ENCODE results near the gene MYLK.
A peak's percentile ranks its signal among the peaks of the same experiment; 100 is the strongest.
"Not testable (repeated sequence)": the region's sequence is repeated elsewhere in the genome, so short reads cannot be mapped to it uniquely, and the experiment has no call there.

The MYLK gene

DNA sequence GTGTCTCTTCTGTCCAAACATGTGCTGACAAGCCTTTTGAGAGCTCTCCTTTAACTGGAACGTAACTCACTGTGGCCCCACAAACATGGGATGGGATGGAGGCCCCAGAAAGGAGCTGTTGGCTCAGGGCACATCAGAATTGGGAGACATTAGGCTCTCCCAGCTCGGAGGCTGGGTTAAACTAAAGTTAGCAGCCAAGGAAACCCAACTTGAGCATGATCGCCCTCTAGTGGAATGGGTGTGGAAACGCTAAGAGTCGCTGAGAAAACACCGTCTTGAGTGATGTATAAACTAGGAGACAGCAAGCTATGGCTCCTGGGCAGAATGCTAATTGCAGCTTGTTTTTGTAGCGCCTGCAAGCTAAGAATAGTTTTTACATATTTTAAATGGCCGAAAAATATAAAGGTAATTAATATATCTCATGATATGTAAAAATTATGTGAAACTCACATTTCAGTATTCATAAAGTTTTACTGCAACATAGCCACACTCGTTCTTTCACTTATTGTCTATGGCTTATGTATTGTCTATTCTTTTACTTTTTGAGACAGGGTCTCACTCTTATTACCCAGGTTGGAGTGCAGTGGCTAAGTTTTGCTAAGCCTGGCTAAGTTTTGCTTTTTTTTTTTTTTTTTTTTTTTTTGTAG, 160.5 kb downstream of the MYLK start:
- Histone ChIP-seq H3K27me3 (ENCODE audit: insufficient read depth, poor library complexity, severe bottlenecking) (no peaks in the 10 kb centered on the region), H3K27ac (ENCODE audit: poor library complexity, severe bottlenecking) (no peak overlapping the region), H3K4me3 (ENCODE audit: severe bottlenecking) (no peak overlapping the region), H3K9me3 (ENCODE audit: severe bottlenecking) (no peaks in the 10 kb centered on the region), H3K36me3 (ENCODE audit: low read depth) (no peaks in the 10 kb centered on the region), H3K4me1 (ENCODE audit: insufficient read depth, poor library complexity, severe bottlenecking) (no peaks in the 10 kb centered on the region)
- DNase-seq (ENCODE audit: low spot score) (no peak), ATAC-seq (ENCODE audit: low read depth) (peak; percentile 58)
- TF ChIP-seq, protein P1, sequence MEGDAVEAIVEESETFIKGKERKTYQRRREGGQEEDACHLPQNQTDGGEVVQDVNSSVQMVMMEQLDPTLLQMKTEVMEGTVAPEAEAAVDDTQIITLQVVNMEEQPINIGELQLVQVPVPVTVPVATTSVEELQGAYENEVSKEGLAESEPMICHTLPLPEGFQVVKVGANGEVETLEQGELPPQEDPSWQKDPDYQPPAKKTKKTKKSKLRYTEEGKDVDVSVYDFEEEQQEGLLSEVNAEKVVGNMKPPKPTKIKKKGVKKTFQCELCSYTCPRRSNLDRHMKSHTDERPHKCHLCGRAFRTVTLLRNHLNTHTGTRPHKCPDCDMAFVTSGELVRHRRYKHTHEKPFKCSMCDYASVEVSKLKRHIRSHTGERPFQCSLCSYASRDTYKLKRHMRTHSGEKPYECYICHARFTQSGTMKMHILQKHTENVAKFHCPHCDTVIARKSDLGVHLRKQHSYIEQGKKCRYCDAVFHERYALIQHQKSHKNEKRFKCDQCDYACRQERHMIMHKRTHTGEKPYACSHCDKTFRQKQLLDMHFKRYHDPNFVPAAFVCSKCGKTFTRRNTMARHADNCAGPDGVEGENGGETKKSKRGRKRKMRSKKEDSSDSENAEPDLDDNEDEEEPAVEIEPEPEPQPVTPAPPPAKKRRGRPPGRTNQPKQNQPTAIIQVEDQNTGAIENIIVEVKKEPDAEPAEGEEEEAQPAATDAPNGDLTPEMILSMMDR (IDR thresholded peaks at IDR 0.05; ENCODE audit: poor library complexity, severe bottlenecking) = peak; percentile 90

DNA sequence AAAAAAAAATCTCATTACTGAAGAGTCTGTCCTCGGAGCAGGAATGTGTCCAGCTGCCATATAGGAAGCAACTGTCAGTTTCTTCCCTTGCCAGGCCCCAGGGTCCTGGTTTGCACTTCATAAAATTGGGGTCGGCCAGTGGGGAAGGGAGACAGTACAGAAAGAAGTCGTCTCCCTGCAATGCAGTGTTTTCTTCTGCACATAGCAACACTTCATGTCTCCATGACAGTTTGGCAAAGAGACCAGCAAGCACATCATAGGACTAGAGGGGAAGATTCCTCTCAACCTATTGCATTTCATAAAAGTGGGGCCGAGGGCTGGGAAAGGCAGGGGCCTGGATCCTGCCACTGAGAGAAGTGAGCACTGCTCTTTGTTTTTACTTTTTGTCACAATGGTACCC, 161.1 kb downstream of the MYLK start:
- Histone ChIP-seq H3K9me3 (ENCODE audit: severe bottlenecking) (no peaks in the 10 kb centered on the region), H3K36me3 (ENCODE audit: low read depth) (no peaks in the 10 kb centered on the region), H3K4me3 (ENCODE audit: severe bottlenecking) (no peak overlapping the region), H3K27ac (ENCODE audit: poor library complexity, severe bottlenecking) (no peak overlapping the region), H3K27me3 (ENCODE audit: insufficient read depth, poor library complexity, severe bottlenecking) (no peaks in the 10 kb centered on the region), H3K4me1 (ENCODE audit: insufficient read depth, poor library complexity, severe bottlenecking) (no peaks in the 10 kb centered on the region)
- no peak for DNase-seq (ENCODE audit: low spot score)
- TF ChIP-seq, protein P1 (IDR thresholded peaks at IDR 0.05; ENCODE audit: poor library complexity, severe bottlenecking) = no peak
- ATAC-seq (ENCODE audit: low read depth) = no peak

DNA sequence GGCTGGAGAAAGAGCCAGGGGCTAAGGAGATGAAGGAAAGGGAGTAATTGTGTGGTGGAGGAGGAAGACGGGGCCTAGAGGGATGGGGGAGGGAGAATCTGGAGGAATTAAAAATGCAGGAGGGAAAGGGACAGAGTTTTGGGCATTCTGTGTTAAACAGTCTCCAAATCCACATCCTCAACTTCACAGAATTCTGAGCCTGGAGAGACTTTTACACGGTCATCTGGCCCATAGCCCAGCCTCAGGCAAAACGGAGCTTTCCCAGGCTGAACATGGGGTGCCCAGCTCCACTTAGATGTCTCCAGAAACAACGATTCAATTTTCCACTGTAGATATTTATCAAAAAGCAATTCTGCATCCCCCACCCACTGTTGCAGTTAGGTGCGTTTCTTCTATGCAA, 161.7 kb downstream of the MYLK start:
- Histone ChIP-seq H3K9me3 (ENCODE audit: severe bottlenecking) (no peaks in the 10 kb centered on the region), H3K36me3 (ENCODE audit: low read depth) (no peaks in the 10 kb centered on the region), H3K4me3 (ENCODE audit: severe bottlenecking) (no peak overlapping the region), H3K27me3 (ENCODE audit: insufficient read depth, poor library complexity, severe bottlenecking) (no peaks in the 10 kb centered on the region), H3K27ac (ENCODE audit: poor library complexity, severe bottlenecking) (no peak overlapping the region), H3K4me1 (ENCODE audit: insufficient read depth, poor library complexity, severe bottlenecking) (no peaks in the 10 kb centered on the region)
- TF ChIP-seq, protein P1 (IDR thresholded peaks at IDR 0.05; ENCODE audit: poor library complexity, severe bottlenecking) = no peak
- ATAC-seq (ENCODE audit: low read depth) (no peak), DNase-seq (ENCODE audit: low spot score) (no peak)

DNA sequence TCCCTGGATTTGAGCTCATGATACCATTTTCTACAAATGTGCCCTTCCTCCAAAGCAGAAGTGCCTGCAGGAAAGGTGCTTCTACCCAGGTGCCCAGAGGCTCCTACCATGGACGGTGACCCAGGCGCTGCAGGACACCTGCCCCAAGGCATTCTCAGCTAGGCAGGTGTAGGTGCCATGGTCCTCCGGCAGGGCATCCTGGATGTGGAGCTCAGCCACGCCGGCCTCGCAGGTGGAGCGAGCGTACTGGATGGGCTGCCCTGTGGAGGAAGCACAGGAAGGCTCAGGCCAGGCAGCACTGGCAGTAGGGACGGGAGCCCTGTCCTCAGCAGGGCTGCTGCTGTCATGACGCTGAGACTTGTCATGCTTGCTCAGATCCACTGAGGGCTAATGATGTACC, 162.1 kb downstream of the MYLK start:
- H3K36me3 ChIP-seq (ENCODE audit: low read depth) = no peaks in the 10 kb centered on the region
- no peaks in the 10 kb centered on the region for H3K4me1 ChIP-seq (ENCODE audit: insufficient read depth, poor library complexity, severe bottlenecking)
- ATAC-seq (ENCODE audit: low read depth) = no peak
- no peak overlapping the region for H3K4me3 ChIP-seq (ENCODE audit: severe bottlenecking)
- no peaks in the 10 kb centered on the region for H3K9me3 ChIP-seq (ENCODE audit: severe bottlenecking)
- TF ChIP-seq, protein P1 (IDR thresholded peaks at IDR 0.05; ENCODE audit: poor library complexity, severe bottlenecking) = no peak
- no peaks in the 10 kb centered on the region for H3K27me3 ChIP-seq (ENCODE audit: insufficient read depth, poor library complexity, severe bottlenecking)
- DNase-seq (ENCODE audit: low spot score) = no peak
- H3K27ac ChIP-seq (ENCODE audit: poor library complexity, severe bottlenecking) = no peak overlapping the region

DNA sequence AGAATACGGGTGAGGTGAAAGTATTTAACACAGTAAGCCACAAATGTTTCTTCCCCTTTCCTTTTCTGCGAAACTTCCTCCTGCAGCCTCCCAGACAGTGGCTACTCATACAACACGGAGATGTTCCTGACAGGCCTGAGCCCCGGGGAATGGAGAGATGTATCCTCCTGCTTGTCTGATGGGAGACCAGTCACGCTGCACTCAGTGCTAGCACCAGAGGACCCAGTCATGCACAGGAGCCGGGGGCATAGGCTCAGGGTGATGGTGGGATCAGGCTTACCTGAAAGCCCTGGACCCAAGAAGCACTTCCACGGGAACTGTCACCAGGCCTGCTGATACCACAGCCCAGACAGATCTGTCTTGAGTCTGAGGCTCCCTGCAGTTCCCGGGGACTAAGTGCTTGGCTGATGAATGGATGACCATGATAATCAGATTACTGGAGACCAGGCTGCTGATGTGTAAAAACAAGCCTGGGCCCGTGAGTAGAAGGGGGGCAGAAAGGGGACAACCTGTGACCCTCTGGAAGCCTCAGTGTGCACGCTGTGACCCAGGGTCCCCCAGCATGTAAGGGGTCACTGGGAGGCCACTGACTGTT, 162.9 kb downstream of the MYLK start:
- not testable (repeated sequence) for H3K4me1 ChIP-seq (ENCODE audit: insufficient read depth, poor library complexity, severe bottlenecking); H3K4me3 ChIP-seq (ENCODE audit: severe bottlenecking); H3K27me3 ChIP-seq (ENCODE audit: insufficient read depth, poor library complexity, severe bottlenecking); DNase-seq (ENCODE audit: low spot score); H3K27ac ChIP-seq (ENCODE audit: poor library complexity, severe bottlenecking); H3K36me3 ChIP-seq (ENCODE audit: low read depth); H3K9me3 ChIP-seq (ENCODE audit: severe bottlenecking); ATAC-seq (ENCODE audit: low read depth)

All from RWPE2 (cell line).